Limb (tissue), 2 donors: ENCODE measurements around the gene GRIA3.
"Not testable (repeated sequence)": the region's sequence is repeated elsewhere in the genome, so short reads cannot be mapped to it uniquely, and the experiment has no call there.

ENCODE experiments used
- DNase-seq, 2 donors: peaks; one replicate each; pipeline ENCODE4 v3.0.0-alpha.2; 2016; ENCODE audit errors: extremely low spot score in 2 of 2

Gene GRIA3

DNA sequence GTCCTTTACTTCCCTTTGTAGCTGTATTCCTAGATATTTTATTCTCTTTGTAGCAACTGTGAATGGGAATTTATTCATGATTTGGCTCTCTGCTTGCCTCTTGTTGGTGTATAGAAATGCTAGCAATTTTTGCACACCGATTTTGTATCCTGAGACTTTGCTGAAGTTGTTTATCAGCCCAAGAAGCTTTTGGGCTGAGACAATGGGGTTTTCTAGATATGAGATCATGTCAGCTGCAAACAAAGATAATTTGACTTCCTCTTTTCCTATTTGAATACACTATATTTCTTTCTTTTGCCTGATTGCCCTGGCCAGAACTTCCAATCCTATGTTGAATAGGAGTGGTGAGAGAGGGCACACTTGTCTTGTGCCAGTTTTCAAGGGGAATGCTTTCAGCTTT is 346.6 kb downstream of the GRIA3 start:
- DNase-seq = not testable (repeated sequence)
